Fibroblast of villous mesenchyme (primary cell): ENCODE data around the gene ANXA1. TPM values are rescaled to one million over a fixed set of nuclear protein-coding genes. Genes with fewer than 3 reads are reported as not detected.
A peak's percentile ranks its signal among the peaks of the same experiment; 100 is the strongest.

Experiments used
- DNase-seq: peaks from one replicate; pipeline ENCODE4 v3.0.0-alpha.2; 2010; ENCODE audit warnings: low read depth
- H3K4me3 ChIP-seq: 2 replicates; pipeline ENCODE4 v1.5.1; 2011; ENCODE audit warnings: low read depth, mild to moderate bottlenecking, low read length
- total RNA-seq: library from RNA; depleted of rRNA; stranded (reverse); fragments of >200 nt; gene quantifications from 2 replicates; pipeline ENCODE4 v1.2.3, GENCODE V29; 2012
- TF ChIP-seq, protein P1 (sequence below): IDR thresholded peaks from 2 replicates; pipeline ENCODE4 v1.5.1; 2012; ENCODE audit warnings: low read depth, mild to moderate bottlenecking, low read length; ENCODE audit not compliant: insufficient read depth

Gene ANXA1
- total RNA-seq, 1 donor = 798 TPM

DNA sequence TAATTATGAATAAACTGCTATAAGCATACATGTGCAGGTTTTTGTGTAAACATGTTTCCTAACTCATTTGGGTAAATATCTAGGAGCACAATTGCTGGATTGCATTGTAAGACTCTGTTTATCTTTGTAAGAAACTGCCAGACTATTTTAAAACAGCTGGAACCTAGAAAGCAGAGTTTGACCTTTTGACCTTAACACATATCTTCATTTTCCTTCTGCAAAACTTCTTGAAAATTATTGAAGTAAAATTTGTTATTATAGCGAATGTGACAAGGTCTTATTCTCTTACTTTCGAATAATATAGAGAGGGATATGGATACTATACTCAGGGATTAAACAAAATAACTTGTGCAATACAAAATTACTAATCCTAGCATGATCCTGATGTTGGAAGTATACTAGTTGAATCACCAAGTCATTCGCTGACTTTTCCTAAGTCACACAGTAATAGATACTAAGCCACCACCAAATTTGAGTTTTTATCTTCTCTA is 3.2 kb upstream of the ANXA1 start:
- H3K4me3 ChIP-seq = no peak overlapping the region
- peak; percentile 57 for DNase-seq
- TF ChIP-seq, protein P1, sequence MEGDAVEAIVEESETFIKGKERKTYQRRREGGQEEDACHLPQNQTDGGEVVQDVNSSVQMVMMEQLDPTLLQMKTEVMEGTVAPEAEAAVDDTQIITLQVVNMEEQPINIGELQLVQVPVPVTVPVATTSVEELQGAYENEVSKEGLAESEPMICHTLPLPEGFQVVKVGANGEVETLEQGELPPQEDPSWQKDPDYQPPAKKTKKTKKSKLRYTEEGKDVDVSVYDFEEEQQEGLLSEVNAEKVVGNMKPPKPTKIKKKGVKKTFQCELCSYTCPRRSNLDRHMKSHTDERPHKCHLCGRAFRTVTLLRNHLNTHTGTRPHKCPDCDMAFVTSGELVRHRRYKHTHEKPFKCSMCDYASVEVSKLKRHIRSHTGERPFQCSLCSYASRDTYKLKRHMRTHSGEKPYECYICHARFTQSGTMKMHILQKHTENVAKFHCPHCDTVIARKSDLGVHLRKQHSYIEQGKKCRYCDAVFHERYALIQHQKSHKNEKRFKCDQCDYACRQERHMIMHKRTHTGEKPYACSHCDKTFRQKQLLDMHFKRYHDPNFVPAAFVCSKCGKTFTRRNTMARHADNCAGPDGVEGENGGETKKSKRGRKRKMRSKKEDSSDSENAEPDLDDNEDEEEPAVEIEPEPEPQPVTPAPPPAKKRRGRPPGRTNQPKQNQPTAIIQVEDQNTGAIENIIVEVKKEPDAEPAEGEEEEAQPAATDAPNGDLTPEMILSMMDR = no peak

DNA sequence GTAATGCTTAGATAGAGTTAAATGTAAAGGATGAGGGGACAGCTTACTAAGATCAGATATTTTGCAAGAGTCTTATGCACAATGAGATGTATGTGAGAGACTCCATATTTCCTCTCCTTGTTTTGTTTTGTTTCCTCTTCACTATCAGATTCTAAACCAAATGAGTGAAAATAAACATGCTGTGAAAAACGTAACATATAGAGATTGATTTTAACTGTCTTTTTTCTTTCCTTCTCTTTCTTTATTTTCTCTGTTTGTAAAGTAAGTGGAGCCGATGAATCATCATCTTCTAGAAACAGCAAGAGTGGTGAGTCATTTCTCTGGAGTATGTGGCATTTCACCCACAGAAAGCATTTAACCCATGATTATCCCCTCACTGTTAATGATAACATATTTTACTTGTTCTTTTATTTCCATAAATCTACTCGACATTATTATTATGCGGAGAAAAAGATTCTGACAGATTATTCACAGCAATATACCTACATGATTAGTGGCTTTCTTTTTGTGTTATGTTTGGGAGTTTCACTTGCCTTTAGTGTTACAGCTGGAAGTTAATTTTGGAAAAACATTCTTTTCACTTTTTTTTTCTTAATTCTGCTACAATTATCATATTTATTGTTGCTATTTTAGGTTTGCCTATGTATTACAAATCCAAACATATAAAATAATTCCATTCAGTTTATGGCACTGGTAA is 2.1 kb upstream of the ANXA1 start:
- TF ChIP-seq, protein P1 = no peak
- H3K4me3 ChIP-seq = peak overlapping the region; percentile 14
- peak; percentile 88 for DNase-seq

DNA sequence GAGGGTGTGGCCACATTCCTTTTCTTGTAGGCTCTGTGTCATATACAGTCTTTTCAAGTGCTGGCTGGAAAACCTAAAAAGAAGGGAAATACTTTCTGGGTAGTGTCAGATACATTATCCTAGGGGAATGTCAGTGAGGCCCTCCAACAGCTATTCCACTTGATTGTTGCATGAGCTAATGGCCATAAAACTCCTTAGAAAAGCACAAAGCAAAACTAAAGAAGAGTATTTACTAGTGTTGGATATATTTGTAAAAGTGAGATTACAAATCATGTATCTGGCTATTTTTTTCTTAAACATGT is 829 bp downstream of the ANXA1 start:
- peak overlapping the region; percentile 85 for H3K4me3 ChIP-seq
- TF ChIP-seq, protein P1 = no peak
- peak; percentile 49 for DNase-seq

DNA sequence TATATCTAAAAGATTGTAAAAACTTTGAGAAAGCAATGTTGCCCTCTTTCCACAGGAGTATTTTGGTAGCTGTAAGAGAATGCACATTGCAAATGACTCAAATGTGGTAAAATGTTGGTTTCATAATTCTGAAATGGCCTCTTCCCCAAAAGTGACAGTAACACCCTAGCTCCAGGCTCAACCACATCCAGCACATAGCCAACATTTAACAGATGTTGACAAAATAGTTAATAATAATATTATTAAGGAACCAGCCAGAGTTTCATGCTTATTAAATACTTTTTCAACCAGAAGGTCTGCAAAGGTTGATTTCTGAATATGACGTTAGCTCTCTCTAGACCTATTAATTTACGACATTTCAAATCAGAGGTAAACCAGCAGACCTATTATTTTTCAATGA is 1.3 kb downstream of the ANXA1 start:
- H3K4me3 ChIP-seq = peak overlapping the region; percentile 85
- no peak for DNase-seq
- TF ChIP-seq, protein P1 = no peak

DNA sequence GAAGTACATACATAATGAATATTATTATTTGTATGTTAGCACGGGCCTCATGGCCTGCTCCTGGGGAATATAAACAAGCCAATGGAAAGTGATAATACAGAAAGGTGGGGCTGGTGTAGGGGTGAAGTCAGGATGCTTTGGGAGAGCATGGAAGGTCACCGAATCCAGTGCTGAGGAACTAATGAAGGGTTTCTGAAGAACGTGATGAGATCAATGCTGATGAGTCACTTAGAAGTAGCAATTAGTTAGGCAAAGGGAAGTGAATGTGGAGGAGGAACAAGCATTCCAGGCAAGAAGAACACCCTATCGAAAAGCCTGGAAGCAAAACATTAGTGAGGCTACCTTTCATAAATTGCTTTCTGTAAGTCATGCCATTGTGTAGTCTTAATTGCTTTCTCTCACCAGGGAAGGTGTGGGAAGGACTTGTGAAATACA is 2.1 kb downstream of the ANXA1 start:
- TF ChIP-seq, protein P1 = no peak
- peak overlapping the region; percentile 85 for H3K4me3 ChIP-seq
- DNase-seq = no peak

DNA sequence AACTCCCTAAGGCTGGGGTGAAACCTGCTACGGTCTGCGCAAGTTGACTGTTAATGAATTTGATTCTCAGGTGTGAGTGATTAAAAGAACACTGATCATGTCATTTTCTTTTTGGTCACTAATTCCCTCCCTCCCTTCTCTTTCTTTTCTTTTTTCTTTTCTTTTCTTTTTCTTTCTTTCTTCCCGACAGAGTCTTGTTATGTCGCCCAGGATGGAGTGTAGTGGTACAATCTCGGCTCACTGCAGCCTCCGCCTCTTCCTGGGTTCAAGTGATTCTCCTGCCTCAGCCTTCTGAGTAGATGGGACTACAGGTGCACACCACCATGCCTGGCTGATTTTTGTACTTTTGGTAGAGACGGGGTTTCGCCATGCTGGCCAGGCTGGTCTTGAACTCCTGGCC is 2.6 kb downstream of the ANXA1 start:
- TF ChIP-seq, protein P1 = no peak
- H3K4me3 ChIP-seq = peak overlapping the region; percentile 85
- no peak for DNase-seq

DNA sequence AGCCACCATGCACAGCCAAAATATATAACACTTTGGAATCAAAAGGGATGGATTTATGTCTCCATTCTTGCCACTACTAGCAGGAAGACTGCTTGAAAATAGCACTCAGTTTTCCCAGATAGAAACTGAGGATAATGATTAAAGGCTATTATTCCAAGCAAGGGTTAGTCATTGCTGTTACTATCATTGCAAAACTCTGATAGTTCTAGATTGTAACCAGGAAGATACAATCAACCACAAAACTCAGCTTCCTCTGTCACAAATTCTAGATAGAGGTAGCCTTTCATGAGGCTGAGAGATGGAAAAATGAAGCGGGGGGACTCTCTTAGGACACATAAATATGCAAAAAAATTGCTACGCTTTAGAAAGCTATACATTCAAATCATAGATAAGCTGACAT is 3.1 kb downstream of the ANXA1 start:
- TF ChIP-seq, protein P1 = no peak
- no peak for DNase-seq
- peak overlapping the region; percentile 85 for H3K4me3 ChIP-seq
